ENCODE data around the gene HCST.
A peak's percentile ranks its signal among the peaks of the same experiment; 100 is the strongest.
"Not testable (repeated sequence)": the region's sequence is repeated elsewhere in the genome, so short reads cannot be mapped to it uniquely, and the experiment has no call there.

The HCST gene

DNA sequence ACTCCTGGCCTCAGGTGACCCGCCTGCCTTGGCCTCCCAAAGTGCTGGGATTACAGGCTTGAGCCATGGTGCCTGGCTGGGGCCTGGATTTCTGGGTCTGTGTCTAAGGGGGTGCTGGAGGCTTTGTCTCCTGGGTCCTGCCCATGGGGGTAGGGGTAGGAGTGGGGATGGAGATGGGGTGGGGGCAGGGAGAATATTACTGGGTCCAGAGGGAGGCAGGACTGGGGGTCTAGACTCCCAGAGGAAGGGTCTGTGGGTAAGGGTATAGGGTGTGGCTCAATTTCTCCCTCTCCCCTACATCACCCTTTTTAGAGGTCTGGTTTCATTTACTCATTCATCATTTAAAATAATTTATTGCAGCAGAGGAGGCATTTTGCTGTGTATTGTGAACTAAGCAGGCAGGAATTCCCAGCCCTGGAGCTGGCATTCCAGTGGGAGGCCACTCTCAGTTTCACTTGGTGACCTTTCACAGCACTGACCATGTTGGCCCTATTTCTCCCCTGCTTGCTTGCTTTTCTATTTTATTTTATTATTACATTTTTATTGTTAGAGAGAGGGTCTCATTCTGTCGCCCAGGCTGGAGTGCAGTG lies 1.2 kb upstream of the HCST start:
- H3K4me3 ChIP-seq (ENCODE audit: low read length) = peak overlapping the region; percentile 84
- peak overlapping the region; percentile 27 for H3K27ac ChIP-seq (ENCODE audit: low read depth, low read length)
- no peak overlapping the region for H3K9ac ChIP-seq (ENCODE audit: low read length)
- H3K36me3 ChIP-seq (ENCODE audit: control insufficient read depth, insufficient read depth, low read length) = peaks cover 2% of the 10 kb centered on the region
- peaks cover 2% of the 10 kb centered on the region for H3K4me1 ChIP-seq (ENCODE audit: control insufficient read depth, insufficient read depth, low read length)
- no peaks in the 10 kb centered on the region for H3K27me3 ChIP-seq (ENCODE audit: control insufficient read depth, insufficient read depth, low read length)

DNA sequence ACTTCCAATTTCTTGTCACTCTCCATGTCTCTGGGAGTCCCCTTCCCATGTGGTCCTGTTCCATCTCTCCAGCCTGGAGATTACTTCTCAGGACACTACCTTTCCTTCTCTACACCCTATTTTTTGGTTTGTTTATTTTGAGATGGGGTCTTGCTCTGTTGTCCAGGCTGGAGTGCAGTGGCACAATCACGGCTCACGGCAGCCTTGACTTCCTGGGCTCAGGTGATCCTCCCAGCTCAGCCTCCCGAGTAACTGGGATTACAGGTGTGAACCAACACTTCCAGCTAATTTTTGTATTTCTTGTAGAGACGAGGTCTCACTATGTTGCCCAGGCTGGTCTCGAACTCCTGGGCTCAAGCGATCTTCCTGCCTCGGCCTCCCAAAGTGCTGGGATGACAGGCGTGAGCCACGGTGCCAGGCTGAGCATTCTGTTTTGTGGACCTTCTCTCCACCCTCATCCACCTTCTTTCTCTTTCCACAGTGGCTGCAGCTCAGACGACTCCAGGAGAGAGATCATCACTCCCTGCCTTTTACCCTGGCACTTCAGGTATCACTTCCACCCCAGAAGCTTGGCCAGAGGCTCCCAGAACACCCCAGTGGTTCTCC lies 644 bp downstream of the HCST start:
- Histone ChIP-seq H3K9ac (ENCODE audit: low read length) (no peak overlapping the region), H3K27ac (ENCODE audit: low read depth, low read length) (peak overlapping the region; percentile 52), H3K4me3 (ENCODE audit: low read length) (peak overlapping the region; percentile 47), H3K27me3 (ENCODE audit: control insufficient read depth, insufficient read depth, low read length) (no peaks in the 10 kb centered on the region), H3K4me1 (ENCODE audit: control insufficient read depth, insufficient read depth, low read length) (peaks cover 2% of the 10 kb centered on the region), H3K36me3 (ENCODE audit: control insufficient read depth, insufficient read depth, low read length) (no peaks in the 10 kb centered on the region)

DNA sequence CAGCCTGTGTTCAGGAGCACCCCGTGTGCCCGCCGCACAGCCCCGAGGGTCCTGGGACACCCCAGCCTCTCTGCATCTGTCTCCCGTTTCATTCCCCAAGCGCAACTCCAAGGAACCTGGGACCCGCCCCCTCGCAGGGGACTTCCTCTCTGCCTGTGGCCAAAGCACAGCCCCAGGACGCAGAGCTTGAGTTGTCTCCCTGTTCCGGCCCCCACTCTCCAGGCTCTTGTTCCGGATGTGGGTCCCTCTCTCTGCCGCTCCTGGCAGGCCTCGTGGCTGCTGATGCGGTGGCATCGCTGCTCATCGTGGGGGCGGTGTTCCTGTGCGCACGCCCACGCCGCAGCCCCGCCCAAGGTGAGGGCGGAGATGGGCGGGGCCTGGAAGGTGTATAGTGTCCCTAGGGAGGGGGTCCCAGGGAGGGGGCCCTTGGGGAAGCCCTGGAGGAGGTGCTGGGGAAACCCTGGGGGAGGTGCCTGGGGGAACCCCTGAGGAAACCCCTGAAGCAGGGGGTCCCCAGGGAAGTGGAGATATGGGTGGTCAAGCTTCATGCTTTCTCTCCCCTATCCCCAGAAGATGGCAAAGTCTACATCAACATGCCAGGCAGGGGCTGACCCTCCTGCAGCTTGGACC lies 1.3 kb downstream of the HCST start:
- H3K36me3 ChIP-seq (ENCODE audit: control insufficient read depth, insufficient read depth, low read length) = no peaks in the 10 kb centered on the region
- no peaks in the 10 kb centered on the region for H3K4me1 ChIP-seq (ENCODE audit: control insufficient read depth, insufficient read depth, low read length)
- H3K9ac ChIP-seq (ENCODE audit: low read length) = no peak overlapping the region
- peak overlapping the region; percentile 52 for H3K27ac ChIP-seq (ENCODE audit: low read depth, low read length)
- peak overlapping the region; percentile 47 for H3K4me3 ChIP-seq (ENCODE audit: low read length)
- no peaks in the 10 kb centered on the region for H3K27me3 ChIP-seq (ENCODE audit: control insufficient read depth, insufficient read depth, low read length)

DNA sequence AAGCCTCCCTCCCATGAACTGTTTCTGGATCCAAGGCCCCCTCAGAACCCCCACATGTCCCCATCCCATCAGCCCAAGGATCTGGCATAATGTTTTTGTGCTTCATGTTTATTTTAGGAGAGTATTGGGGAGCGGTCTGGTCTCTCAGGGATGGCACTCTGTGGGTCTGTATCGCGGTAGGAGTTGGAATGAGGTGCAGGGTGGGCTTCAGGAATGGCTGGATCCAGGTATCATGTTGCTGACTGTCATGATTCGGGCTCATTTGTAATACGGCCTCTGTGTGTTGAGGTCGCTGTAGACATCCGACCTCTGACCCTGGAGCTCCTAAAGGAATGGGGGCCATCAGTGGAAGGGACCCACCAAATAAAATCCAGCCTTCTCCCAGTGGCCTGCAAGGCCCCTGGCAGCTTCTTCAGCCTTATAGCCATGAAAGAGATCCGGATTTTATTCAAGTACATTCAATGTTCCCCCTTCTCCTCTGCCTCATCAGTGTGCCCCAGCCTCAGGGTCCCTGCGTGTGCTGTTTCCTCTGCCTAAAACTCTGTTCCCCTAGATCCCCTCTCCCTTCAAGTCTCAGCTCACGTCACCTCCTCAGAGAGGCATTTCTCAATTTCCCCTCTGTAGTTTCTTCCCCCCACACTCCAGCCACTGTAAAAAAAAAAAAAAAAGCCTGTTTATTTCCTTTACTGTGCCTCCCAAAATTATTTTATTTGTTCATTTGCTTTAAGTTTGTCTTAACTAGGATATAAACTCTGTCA lies 2.2 kb downstream of the HCST start:
- Histone ChIP-seq H3K36me3 (ENCODE audit: control insufficient read depth, insufficient read depth, low read length) (no peaks in the 10 kb centered on the region), H3K4me1 (ENCODE audit: control insufficient read depth, insufficient read depth, low read length) (no peaks in the 10 kb centered on the region), H3K4me3 (ENCODE audit: low read length) (no peak overlapping the region)

DNA sequence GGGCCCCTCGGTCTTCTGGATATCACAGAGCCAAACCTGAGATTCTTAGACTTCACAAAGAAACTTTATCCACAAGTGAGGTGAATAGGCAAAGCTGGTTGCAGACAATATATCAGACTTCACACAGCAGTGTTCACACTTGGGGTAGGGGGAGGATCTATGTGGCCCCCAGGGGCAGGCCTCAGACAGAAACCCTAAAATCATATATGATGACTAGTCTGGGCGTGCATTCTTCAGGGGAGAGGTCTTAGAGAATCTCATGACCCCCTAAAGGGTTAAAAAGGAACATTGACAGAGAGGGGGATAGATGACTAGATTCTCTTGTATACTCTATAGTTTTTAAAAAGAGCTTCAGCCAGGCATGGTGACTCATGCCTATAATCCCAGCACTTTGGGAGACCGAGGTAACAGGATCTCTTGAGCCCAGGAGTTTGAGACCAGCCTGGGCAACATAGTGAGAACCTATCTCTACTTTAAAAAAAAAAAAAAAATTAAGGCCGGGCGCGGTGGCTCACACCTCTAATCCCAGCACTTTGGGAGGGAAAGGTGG lies 2.9 kb downstream of the HCST start:
- no peak overlapping the region for H3K9ac ChIP-seq (ENCODE audit: low read length)
- H3K36me3 ChIP-seq (ENCODE audit: control insufficient read depth, insufficient read depth, low read length) = no peaks in the 10 kb centered on the region
- no peak overlapping the region for H3K4me3 ChIP-seq (ENCODE audit: low read length)
- no peaks in the 10 kb centered on the region for H3K4me1 ChIP-seq (ENCODE audit: control insufficient read depth, insufficient read depth, low read length)
- H3K27ac ChIP-seq (ENCODE audit: low read depth, low read length) = no peak overlapping the region
- H3K27me3 ChIP-seq (ENCODE audit: control insufficient read depth, insufficient read depth, low read length) = no peaks in the 10 kb centered on the region

More for the DNA sequence above, 2.2 kb downstream of the HCST start:
- no peaks in the 10 kb centered on the region for H3K27me3 ChIP-seq (ENCODE audit: control insufficient read depth, insufficient read depth, low read length)
- H3K27ac ChIP-seq (ENCODE audit: low read depth, low read length) = no peak overlapping the region
- H3K9ac ChIP-seq (ENCODE audit: low read length) = no peak overlapping the region

DNA sequence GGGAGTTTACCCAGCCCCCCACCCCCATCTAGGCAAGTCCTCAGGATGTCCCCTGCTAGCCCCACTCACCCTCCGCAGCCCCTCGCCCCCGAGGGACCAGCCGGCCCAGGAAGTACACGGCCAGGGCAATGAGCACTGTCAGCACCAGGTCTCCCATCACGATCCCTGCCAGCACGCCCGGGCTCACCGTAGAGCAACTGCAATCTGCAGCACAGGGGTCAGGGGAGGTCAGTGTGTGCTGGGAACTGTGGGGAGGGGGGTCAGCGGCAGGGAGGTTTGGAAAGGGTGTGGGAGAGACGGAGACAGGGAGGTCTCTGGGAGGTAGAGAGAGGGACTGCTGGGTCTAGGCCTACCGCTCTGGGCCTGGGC lies 5.0 kb downstream of the HCST start:
- no peaks in the 10 kb centered on the region for H3K27me3 ChIP-seq (ENCODE audit: control insufficient read depth, insufficient read depth, low read length)
- H3K9ac ChIP-seq (ENCODE audit: low read length) = no peak overlapping the region
- no peaks in the 10 kb centered on the region for H3K4me1 ChIP-seq (ENCODE audit: control insufficient read depth, insufficient read depth, low read length)
- H3K36me3 ChIP-seq (ENCODE audit: control insufficient read depth, insufficient read depth, low read length) = no peaks in the 10 kb centered on the region
- peak overlapping the region; percentile 28 for H3K27ac ChIP-seq (ENCODE audit: low read depth, low read length)
- H3K4me3 ChIP-seq (ENCODE audit: low read length) = peak overlapping the region; percentile 32

DNA sequence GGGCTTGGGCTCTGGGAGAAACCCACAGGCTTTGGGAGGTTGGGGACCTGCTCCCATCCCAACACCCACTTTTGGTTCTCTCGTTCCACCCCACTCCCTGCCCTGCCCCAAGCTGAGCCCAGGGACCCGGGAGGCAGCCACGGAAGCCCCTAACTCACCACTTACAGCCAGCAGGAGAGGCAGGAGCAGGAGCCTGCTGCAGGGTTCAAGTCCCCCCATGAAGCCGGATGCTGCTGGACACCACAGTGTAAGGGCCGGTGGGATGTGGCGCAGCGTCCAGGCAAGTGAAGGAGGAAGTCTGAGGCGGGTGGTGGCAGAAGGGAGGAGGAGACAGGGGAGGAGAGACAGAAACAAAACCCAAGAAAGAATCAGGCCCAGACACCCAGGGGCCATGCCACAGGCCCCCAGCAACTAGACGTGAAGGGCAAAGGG lies 5.7 kb downstream of the HCST start, which contains the start of gene TYROBP:
TSS of gene TYROBP (minus strand) at position 286 of the 432 bp plus-strand sequence. CDS start at position 219, 67 bp downstream.
- H3K36me3 ChIP-seq (ENCODE audit: control insufficient read depth, insufficient read depth, low read length) = no peaks in the 10 kb centered on the region
- H3K9ac ChIP-seq (ENCODE audit: low read length) = no peak within 1 kb of the TSS
- H3K4me1 ChIP-seq (ENCODE audit: control insufficient read depth, insufficient read depth, low read length) = no peaks in the 10 kb centered on the region
- no peaks in the 10 kb centered on the region for H3K27me3 ChIP-seq (ENCODE audit: control insufficient read depth, insufficient read depth, low read length)
- H3K27ac ChIP-seq (ENCODE audit: low read depth, low read length) = peak within 1 kb of the TSS; percentile 28
- peak within 1 kb of the TSS; percentile 32 for H3K4me3 ChIP-seq (ENCODE audit: low read length)

DNA sequence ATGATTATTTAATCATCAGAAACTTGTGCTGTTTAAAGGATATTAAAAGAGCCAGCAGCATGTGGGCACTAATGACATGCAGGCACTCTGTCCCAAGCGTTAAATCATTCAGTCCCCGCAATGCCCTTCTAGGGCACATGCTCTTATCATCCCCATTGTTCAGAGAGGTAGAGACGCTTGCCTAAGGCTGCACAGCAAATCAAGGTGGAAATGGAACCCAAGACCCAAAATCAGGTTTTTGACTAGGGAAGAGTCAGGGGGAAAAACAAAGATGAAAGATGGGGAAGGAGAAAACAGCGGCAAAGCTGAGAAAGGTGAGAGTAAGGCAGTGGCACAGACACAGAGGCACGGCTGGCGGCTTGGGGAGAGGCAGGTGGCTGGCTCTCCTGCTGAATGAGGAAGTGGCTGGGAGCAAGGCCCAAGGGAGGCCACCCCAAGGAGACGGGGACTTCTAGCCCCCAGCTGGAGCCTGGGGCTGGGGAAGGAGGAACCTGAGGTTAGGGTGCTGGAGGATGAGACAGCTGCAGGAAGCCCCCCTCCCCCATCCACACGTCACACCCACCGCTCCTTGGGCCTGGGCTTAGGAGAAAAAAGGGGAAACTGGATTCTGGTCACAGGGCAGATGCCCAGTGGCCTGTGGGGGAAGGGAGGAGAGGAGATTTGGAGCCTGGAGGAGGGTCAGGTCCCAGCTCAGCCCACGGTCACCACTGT lies 6.8 kb downstream of the HCST start:
- Histone ChIP-seq H3K4me3 (ENCODE audit: low read length) (no peak overlapping the region), H3K27me3 (ENCODE audit: control insufficient read depth, insufficient read depth, low read length) (no peaks in the 10 kb centered on the region), H3K4me1 (ENCODE audit: control insufficient read depth, insufficient read depth, low read length) (no peaks in the 10 kb centered on the region), H3K36me3 (ENCODE audit: control insufficient read depth, insufficient read depth, low read length) (no peaks in the 10 kb centered on the region), H3K9ac (ENCODE audit: low read length) (peak overlapping the region; percentile 30), H3K27ac (ENCODE audit: low read depth, low read length) (peak overlapping the region; percentile 14)

DNA sequence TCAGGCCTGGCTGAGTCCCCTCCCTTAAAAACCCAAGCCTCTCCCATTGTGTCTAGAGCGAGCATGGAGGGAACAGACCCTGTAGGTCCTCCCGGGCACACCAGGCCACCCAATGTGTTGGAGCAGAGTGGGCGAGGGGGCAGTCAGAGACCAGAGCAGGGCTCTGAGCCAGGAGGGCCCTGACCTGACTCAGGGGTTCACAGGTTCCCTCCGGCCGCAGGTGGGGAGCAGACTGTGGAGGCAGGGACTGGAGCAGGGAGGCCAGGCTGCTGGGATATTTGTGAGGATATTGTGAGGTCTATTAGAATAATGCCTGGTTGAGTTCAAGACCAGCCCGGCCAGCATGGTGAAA lies 7.3 kb downstream of the HCST start:
- peak overlapping the region; percentile 48 for H3K27ac ChIP-seq (ENCODE audit: low read depth, low read length)

DNA sequence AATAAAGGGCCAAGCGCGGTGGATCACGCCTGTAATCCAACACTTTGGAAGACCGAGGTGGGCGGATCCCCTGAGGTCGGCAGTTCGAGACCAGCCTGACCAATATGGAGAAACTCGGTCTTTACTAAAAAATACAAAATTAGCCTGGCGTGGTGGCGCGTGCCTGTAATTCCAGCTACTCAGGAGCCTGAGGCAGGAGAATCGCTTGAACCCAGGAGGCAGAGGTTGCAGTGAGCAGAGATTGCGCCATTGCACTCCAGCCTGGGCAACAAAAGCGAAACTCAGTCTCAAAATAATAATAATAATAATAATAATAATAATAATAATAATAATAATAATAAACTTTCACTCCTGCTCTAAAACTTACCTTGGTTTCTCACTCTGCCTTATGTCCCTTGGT lies 8.0 kb downstream of the HCST start:
- not testable (repeated sequence) for H3K4me3 ChIP-seq (ENCODE audit: low read length); H3K4me1 ChIP-seq (ENCODE audit: control insufficient read depth, insufficient read depth, low read length); H3K36me3 ChIP-seq (ENCODE audit: control insufficient read depth, insufficient read depth, low read length); H3K27ac ChIP-seq (ENCODE audit: low read depth, low read length); H3K27me3 ChIP-seq (ENCODE audit: control insufficient read depth, insufficient read depth, low read length); H3K9ac ChIP-seq (ENCODE audit: low read length)

More for the DNA sequence above, 7.3 kb downstream of the HCST start:
- H3K36me3 ChIP-seq (ENCODE audit: control insufficient read depth, insufficient read depth, low read length) = no peaks in the 10 kb centered on the region
- no peaks in the 10 kb centered on the region for H3K4me1 ChIP-seq (ENCODE audit: control insufficient read depth, insufficient read depth, low read length)
- no peaks in the 10 kb centered on the region for H3K27me3 ChIP-seq (ENCODE audit: control insufficient read depth, insufficient read depth, low read length)
- H3K9ac ChIP-seq (ENCODE audit: low read length) = peak overlapping the region; percentile 30
- H3K4me3 ChIP-seq (ENCODE audit: low read length) = no peak overlapping the region

DNA sequence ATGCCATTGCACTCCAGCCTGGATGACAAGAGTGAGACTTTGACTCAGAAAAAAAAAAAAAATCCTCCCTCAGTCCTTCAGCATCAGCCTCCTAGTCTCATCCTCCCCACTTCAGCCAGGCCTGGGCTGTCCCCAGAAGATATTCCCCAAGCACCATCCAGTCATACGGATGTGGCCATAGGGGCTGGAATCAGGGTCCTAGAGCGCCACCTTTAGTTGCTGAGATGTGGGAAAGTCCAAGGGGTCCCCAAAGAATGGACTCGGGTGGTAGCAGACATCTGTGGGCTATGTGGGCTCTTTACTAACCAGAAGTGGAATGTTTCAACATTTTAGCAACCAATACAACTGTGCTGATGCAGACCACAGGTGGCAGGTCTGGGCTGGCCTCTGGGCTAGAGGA lies 8.8 kb downstream of the HCST start:
- H3K36me3 ChIP-seq (ENCODE audit: control insufficient read depth, insufficient read depth, low read length) = no peaks in the 10 kb centered on the region
- no peak overlapping the region for H3K4me3 ChIP-seq (ENCODE audit: low read length)
- no peak overlapping the region for H3K27ac ChIP-seq (ENCODE audit: low read depth, low read length)
- H3K9ac ChIP-seq (ENCODE audit: low read length) = no peak overlapping the region
- H3K4me1 ChIP-seq (ENCODE audit: control insufficient read depth, insufficient read depth, low read length) = no peaks in the 10 kb centered on the region
- H3K27me3 ChIP-seq (ENCODE audit: control insufficient read depth, insufficient read depth, low read length) = no peaks in the 10 kb centered on the region

DNA sequence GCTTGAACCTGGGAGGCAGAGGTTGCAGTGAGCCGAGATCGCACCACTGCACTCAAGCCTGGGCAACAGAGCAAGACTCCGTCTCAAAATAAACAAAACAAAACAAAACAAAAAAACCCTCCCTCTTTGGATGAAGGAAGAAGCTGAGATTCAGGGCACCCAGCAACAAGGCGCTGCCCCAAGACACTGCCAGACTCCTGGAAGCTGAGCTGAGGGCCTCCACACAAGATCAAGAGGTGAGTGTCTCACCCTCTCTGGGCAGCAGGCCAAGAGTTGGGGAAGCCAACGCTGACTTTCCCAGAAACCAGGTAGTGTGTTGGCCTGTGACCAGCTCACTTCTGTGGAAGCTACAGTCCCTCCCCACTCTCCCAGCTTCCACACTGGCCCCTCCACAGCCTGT lies 9.5 kb downstream of the HCST start:
- Histone ChIP-seq H3K36me3 (ENCODE audit: control insufficient read depth, insufficient read depth, low read length) (no peaks in the 10 kb centered on the region), H3K27ac (ENCODE audit: low read depth, low read length) (no peak overlapping the region), H3K4me1 (ENCODE audit: control insufficient read depth, insufficient read depth, low read length) (no peaks in the 10 kb centered on the region), H3K9ac (ENCODE audit: low read length) (no peak overlapping the region), H3K27me3 (ENCODE audit: control insufficient read depth, insufficient read depth, low read length) (no peaks in the 10 kb centered on the region), H3K4me3 (ENCODE audit: low read length) (no peak overlapping the region)
